Common myeloid progenitor, CD34-positive (primary cell): ENCODE results near the gene GARIN5B.

Source experiments
- CTCF ChIA-PET: fragments of 350-600 bp; sonication (Branson Sonifier 250); formaldehyde crosslinking; loops from one replicate; lab custom pipeline; 2021; ENCODE audit warnings: antibody characterized with exemption; lab: Charles Lee
- POLR2A ChIA-PET: fragments of 350-600 bp; sonication (Branson Sonifier 250); formaldehyde crosslinking; loops from one replicate; lab custom pipeline; 2021; ENCODE audit warnings: antibody characterized with exemption; lab: Charles Lee
- DNase-seq, 3 donors: peaks; one replicate each; pipeline versions ENCODE4 v3.0.0 to v3.0.0-alpha.2; 2013
- H3K27ac ChIP-seq, 2 experiments: 1 replicate in 1 of 2; 2 replicates in 1 of 2; pipeline ENCODE4 v1.7.0; 2013; ENCODE audit warnings: inconsistent platforms in 2 of 2, low read length in 2 of 2, mild to moderate bottlenecking in 2 of 2, low read depth in 1 of 2, moderate library complexity in 1 of 2; ENCODE audit not compliant: severe bottlenecking in 2 of 2, insufficient read depth in 1 of 2, poor library complexity in 1 of 2
- H3K27me3 ChIP-seq, 5 experiments: replicated peaks in 2 of 5; 1 replicate in 3 of 5; 2 replicates in 2 of 5; pipeline versions ENCODE4 v1.6.1 to v1.7.0; 2013; ENCODE audit warnings: low read length in 4 of 5, mild to moderate bottlenecking in 2 of 5, moderate library complexity in 2 of 5, inconsistent platforms in 1 of 5; ENCODE audit not compliant: insufficient read depth in 5 of 5, control insufficient read depth in 4 of 5
- H3K36me3 ChIP-seq, 4 experiments: 1 replicate in 2 of 4; 2 replicates in 2 of 4; pipeline versions ENCODE4 v1.6.1 to v1.7.0; 2013; ENCODE audit warnings: low read length in 3 of 4, control low read depth in 1 of 4, mild to moderate bottlenecking in 1 of 4; ENCODE audit not compliant: control insufficient read depth in 4 of 4, insufficient read depth in 4 of 4
- H3K4me1 ChIP-seq, 4 experiments: 1 replicate in 3 of 4; 2 replicates in 1 of 4; pipeline versions ENCODE4 v1.6.1 to v1.7.1; 2013; ENCODE audit warnings: low read length in 3 of 4, mild to moderate bottlenecking in 3 of 4, control low read depth in 1 of 4, inconsistent platforms in 1 of 4, moderate library complexity in 1 of 4; ENCODE audit not compliant: control insufficient read depth in 4 of 4, insufficient read depth in 4 of 4; ENCODE audit errors: control extremely low read depth in 1 of 4
- H3K4me3 ChIP-seq, 7 experiments: 1 replicate in 4 of 7; 2 replicates in 3 of 7; pipeline versions ENCODE4 v1.5.1 to v1.7.0; 2013; ENCODE audit warnings: mild to moderate bottlenecking in 7 of 7, low read length in 6 of 7, moderate library complexity in 6 of 7, inconsistent platforms in 2 of 7, low read depth in 2 of 7, control low read depth in 1 of 7; ENCODE audit not compliant: insufficient read depth in 4 of 7, control insufficient read depth in 1 of 7; ENCODE audit errors: extremely low read depth in 1 of 7
- H3K9me3 ChIP-seq, 5 experiments: 1 replicate in 4 of 5; 2 replicates in 1 of 5; pipeline versions ENCODE4 v1.6.1 to v1.7.1; 2013; ENCODE audit warnings: low read length in 4 of 5, mild to moderate bottlenecking in 2 of 5, inconsistent platforms in 1 of 5, low read depth in 1 of 5, moderate library complexity in 1 of 5; ENCODE audit not compliant: control insufficient read depth in 4 of 5, insufficient read depth in 2 of 5; ENCODE audit errors: control extremely low read depth in 1 of 5
- WGBS: methylation state at CpG from one replicate; pipeline ENCODE4 v1.1.5; 2013; ENCODE audit not compliant: insufficient coverage; 5-methylcytosine and 5-hydroxymethylcytosine counted together

GARIN5B gene

DNA sequence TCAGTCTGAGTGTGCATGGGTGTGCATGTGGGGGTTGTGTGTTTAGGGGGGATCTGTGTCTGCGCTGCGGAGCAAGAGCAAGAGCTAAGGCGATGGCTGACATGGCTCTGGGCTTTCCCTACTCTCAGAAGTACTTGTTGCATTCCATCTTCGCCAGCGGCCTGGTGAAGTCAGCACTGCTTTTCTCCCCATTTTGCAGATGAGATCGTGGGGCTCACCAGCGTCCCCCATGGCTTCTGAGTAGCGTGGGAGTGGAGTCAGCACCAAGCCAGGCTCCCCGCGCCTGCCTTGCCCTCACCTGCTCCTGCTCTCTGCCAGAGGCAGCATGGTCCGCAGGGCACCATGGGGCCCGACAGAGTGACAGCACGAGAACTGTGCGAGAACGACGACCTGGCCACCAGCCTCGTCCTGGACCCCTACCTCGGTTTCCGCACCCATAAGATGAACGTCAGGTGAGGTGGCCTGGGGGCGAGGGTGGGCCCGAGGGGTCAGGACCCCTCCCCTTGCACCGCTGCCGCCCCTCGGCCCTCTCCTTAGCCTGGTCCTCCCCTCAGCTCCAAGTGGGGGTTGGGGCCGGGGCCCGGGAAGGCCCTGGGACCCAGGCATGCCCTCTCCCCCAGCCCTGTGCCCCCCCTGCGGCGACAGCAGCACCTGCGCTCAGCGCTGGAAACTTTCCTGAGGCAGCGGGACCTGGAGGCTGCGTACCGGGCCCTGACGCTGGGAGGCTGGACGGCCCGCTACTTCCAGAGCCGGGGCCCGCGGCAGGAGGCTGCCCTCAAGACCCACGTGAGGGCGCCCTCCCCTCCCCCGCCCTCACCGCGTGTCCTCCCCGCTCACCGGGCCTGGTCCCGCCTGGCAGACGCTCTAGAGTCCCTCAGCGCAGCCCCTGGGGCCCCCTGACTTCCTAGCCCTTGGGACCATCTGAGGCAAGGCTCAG, 21.2 kb downstream of the GARIN5B start:
- H3K27ac ChIP-seq, result no peak overlapping the region
- H3K36me3 ChIP-seq, result peaks cover 2 to 31% (median 20%) of the 10 kb centered on the region in 4 experiments
- peak overlapping the region in 5 of 7 experiments; percentile 7 to 85 (median 46) for H3K4me3 ChIP-seq
- WGBS, result 96% methylated on average over 48 of the region's 50 CpGs
- ChIA-PET POLR2A (interaction anchor here (1.1 kb wide), 1 partner anchor 43 kb away, joined by 4 read pairs; no protein-coding TSS in a partner anchor), CTCF (interaction anchor here (0.9 to 1.4 kb wide), 2 partner anchors 10 to 18 kb away, joined by 3 to 7 read pairs; no protein-coding TSS in a partner anchor)
- no peaks in the 10 kb centered on the region for H3K27me3 ChIP-seq
- no peaks in the 10 kb centered on the region for H3K9me3 ChIP-seq
- H3K4me1 ChIP-seq, result peaks cover 0 to 27% (median 25%) of the 10 kb centered on the region in 4 experiments
- no peak for DNase-seq

- peak overlapping the region in 1 of 2 experiments; percentile 91 for H3K27ac ChIP-seq
- POLR2A ChIA-PET, result interaction anchor here (0.6 to 1.1 kb wide), 2 partner anchors 43 to 83 kb away, joined by 4 to 7 read pairs; no protein-coding TSS in a partner anchor
- WGBS, result 0% methylated on average over 3 of the region's 15 CpGs
- DNase-seq, result peak in 2 of 3 donors; percentile 52
- CTCF ChIA-PET, result interaction anchor here (0.5 to 1.4 kb wide), 3 partner anchors 10 to 1229 kb away, joined by 3 to 7 read pairs (median 4); no protein-coding TSS in a partner anchor
- peaks cover 0 to 27% (median 25%) of the 10 kb centered on the region in 4 experiments for H3K4me1 ChIP-seq
- peaks cover 2 to 31% (median 16%) of the 10 kb centered on the region in 4 experiments for H3K36me3 ChIP-seq
- H3K4me3 ChIP-seq, result peak overlapping the region in 6 of 7 experiments; percentile 48 to 85 (median 82)
- H3K27me3 ChIP-seq, result no peaks in the 10 kb centered on the region
- no peaks in the 10 kb centered on the region for H3K9me3 ChIP-seq
Measured at GRCh38 chr19:55341171-55341588, 21.9 kb downstream of the GARIN5B start.

DNA sequence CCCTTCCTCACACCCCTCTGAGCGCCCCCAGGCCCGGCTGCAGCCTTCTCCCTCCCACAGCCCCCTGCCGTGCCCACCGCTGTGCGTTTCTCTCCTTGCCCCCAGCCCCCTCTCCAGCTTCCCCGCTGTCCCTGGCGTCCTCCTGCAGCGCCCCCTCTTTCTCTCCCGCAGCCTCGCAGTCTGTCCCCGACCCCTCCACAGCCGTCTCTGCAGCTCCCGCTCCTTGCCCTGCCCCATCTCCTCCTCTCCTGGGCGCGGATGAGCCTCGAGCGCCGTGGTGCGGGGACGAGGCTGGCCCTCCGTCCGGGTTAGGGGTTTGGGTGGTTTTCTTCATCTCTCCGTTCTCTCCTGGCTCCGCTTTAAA, 22.3 kb downstream of the GARIN5B start:
- Histone ChIP-seq H3K27me3 (no peaks in the 10 kb centered on the region), H3K36me3 (peaks cover 2 to 27% (median 15%) of the 10 kb centered on the region in 4 experiments), H3K9me3 (no peaks in the 10 kb centered on the region), H3K4me1 (peaks cover 0 to 27% (median 25%) of the 10 kb centered on the region in 4 experiments), H3K4me3 (peak overlapping the region; percentile 48 to 85 (median 81)), H3K27ac (peak overlapping the region in 1 of 2 experiments; percentile 91)
- peak in 2 of 3 donors; percentile 35 to 52 for DNase-seq
- 0% methylated on average over 11 of the region's 24 CpGs for WGBS
- POLR2A ChIA-PET, result interaction anchor here (0.6 to 1.1 kb wide), 2 partner anchors 44 to 83 kb away, joined by 4 to 7 read pairs; no protein-coding TSS in a partner anchor
- CTCF ChIA-PET, result interaction anchor here (0.5 to 1.4 kb wide), 4 partner anchors 11 to 1229 kb away, joined by 3 to 7 read pairs (median 4); no protein-coding TSS in a partner anchor

GRCh38 chr19:55339889-55340783, 22.9 kb downstream of the GARIN5B start:
- peak overlapping the region; percentile 81 to 91 for H3K27ac ChIP-seq
- ChIA-PET CTCF (interaction anchor here (0.7 to 1.8 kb wide), 11 partner anchors 10 to 79 kb away, joined by 3 to 19 read pairs (median 4); partner anchors contain the start of gene TMEM238), POLR2A (interaction anchor here (0.6 to 1.8 kb wide), 8 partner anchors 15 to 84 kb away, joined by 5 to 15 read pairs (median 8); partner anchors contain the start of genes PPP6R1, RPL28, TMEM150B and TMEM238)
- H3K27me3 ChIP-seq, result no peaks in the 10 kb centered on the region
- DNase-seq, result peak in 2 of 3 donors; percentile 9 to 30
- peaks cover 2 to 23% (median 14%) of the 10 kb centered on the region in 4 experiments for H3K36me3 ChIP-seq
- peaks cover 0 to 27% (median 25%) of the 10 kb centered on the region in 4 experiments for H3K4me1 ChIP-seq
- peak overlapping the region; percentile 48 to 85 (median 81) for H3K4me3 ChIP-seq
- 3% methylated on average over 36 of the region's 44 CpGs for WGBS
- no peaks in the 10 kb centered on the region for H3K9me3 ChIP-seq

DNA sequence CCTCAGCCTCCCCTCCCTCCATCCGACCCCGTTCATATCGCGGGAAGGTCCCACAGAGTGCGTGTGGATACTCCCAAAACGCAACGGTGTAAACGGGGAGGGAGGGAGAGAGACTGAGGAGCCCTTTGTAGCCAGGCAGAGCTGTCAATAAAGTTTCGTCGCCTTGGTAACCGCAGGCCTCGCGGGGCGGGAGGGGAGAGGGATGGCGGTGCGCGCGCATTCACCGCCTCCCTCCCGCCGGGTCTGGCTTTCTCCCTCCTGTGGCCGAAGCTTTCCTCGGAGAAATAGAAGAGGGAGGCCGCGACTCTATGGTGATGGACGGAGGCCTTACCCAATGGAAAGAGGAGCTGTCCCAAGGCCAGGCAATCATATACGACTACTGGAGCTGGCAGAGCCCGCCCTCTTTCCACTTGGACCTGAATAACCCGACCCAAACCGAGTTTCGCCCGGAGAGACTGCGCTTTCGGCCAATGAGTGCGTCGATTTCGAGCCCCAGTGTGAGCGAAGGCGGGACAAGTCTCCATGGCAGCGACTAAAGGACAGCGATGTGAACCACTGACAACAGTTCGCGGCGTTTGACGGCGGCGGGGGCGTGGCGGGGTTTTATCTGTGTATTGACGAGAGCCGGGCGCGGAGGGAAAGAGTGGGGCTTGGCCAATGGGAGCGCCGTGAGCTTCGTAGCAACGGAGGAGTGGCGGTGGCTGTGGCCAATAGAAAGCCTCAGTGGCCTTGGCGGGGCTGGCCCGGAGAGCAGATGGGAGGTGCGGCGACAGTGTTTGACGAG, 23.8 kb downstream of the GARIN5B start, which contains the start of gene KMT5C:
KMT5C (plus strand) TSS at position 772 of the 784 bp plus-strand sequence. CDS start 2,061 bp downstream, outside the sequence.
- peaks cover 2 to 22% (median 9%) of the 10 kb centered on the region in 4 experiments for H3K36me3 ChIP-seq
- H3K4me1 ChIP-seq, result peaks cover 0 to 27% (median 25%) of the 10 kb centered on the region in 4 experiments
- H3K9me3 ChIP-seq, result no peaks in the 10 kb centered on the region
- H3K27ac ChIP-seq, result peak within 1 kb of the TSS; percentile 99 to 100
- H3K27me3 ChIP-seq, result no peaks in the 10 kb centered on the region
- under 1% methylated on average over 51 of the region's 63 CpGs for WGBS
- POLR2A ChIA-PET, result interaction anchor here (0.6 to 1.8 kb wide), 13 partner anchors 9 to 135 kb away, joined by 3 to 15 read pairs (median 6); partner anchors contain the start of genes PPP6R1, RPL28, TMEM150B and TMEM238
- H3K4me3 ChIP-seq, result peak within 1 kb of the TSS; percentile 55 to 85 (median 81)
- DNase-seq, result peak; percentile 100
- CTCF ChIA-PET, result interaction anchor here (0.7 to 1.8 kb wide), 13 partner anchors 11 to 80 kb away, joined by 3 to 19 read pairs (median 4); partner anchors contain the start of gene TMEM238
